DND-41 (cell line): ENCODE data around the gene PLAC1.
A peak's percentile ranks its signal among the peaks of the same experiment; 100 is the strongest.

Experiments used
- ATAC-seq: fragments of 200-7000 bp; cut with Tn5 transposase; 3 replicates; pipeline ENCODE4 v1.9.1; 2021; ENCODE audit warnings: low read depth; ENCODE audit not compliant: insufficient read depth
- DNase-seq: peaks from one replicate; pipeline ENCODE4 v3.0.0-alpha.2; 2020
- H2AFZ ChIP-seq: 2 replicates; pipeline ENCODE4 v1.6.0; 2012; ENCODE audit warnings: low read depth, low read length
- H3K27ac ChIP-seq: 2 replicates; pipeline ENCODE4 v1.5.1; 2012; ENCODE audit warnings: low read length, inconsistent platforms
- H3K27me3 ChIP-seq: fragments of 200-600 bp; sonication (generic); 2 replicates; pipeline ENCODE4 v1.6.0; 2012; ENCODE audit warnings: low read length, mild to moderate bottlenecking, inconsistent platforms; ENCODE audit not compliant: insufficient read depth, poor library complexity
- H3K36me3 ChIP-seq: 2 replicates; pipeline ENCODE4 v1.5.1; 2012; ENCODE audit warnings: low read length, inconsistent platforms; ENCODE audit not compliant: insufficient read depth
- H3K4me1 ChIP-seq: 2 replicates; pipeline ENCODE4 v1.5.1; 2012; ENCODE audit warnings: mild to moderate bottlenecking, low read length; ENCODE audit not compliant: insufficient read depth
- H3K4me2 ChIP-seq: 2 replicates; pipeline ENCODE4 v1.6.0; 2012; ENCODE audit warnings: mild to moderate bottlenecking, moderate library complexity, low read length, inconsistent platforms; ENCODE audit not compliant: insufficient read depth
- H3K4me3 ChIP-seq, 2 experiments: fragments of 200-600 bp in 1 of 2; shearing (Covaris generic) in 1 of 2; 2 replicates each; pipeline ENCODE4 v1.5.1; 2012 to 2016; ENCODE audit warnings: inconsistent platforms in 2 of 2, low read length in 2 of 2, mild to moderate bottlenecking in 2 of 2, low read depth in 1 of 2, moderate library complexity in 1 of 2
- H3K79me2 ChIP-seq: 2 replicates; pipeline ENCODE4 v1.6.0; 2012; ENCODE audit warnings: low read length, inconsistent platforms; ENCODE audit not compliant: insufficient read depth
- H3K9ac ChIP-seq: 2 replicates; pipeline ENCODE4 v1.6.0; 2012; ENCODE audit warnings: low read depth, mild to moderate bottlenecking, inconsistent platforms, low read length, moderate library complexity
- H3K9me3 ChIP-seq: 2 replicates; pipeline ENCODE4 v1.5.1; 2012; ENCODE audit warnings: low read length, moderate library complexity, mild to moderate bottlenecking, inconsistent platforms; ENCODE audit not compliant: insufficient read depth, severe bottlenecking
- H4K20me1 ChIP-seq: 2 replicates; pipeline ENCODE4 v1.6.0; 2012; ENCODE audit warnings: low read length; ENCODE audit not compliant: insufficient read depth
- CTCF ChIP-seq: IDR thresholded peaks from 2 replicates; pipeline ENCODE4 v1.5.1; 2012; ENCODE audit warnings: borderline replicate concordance, low read length, moderate library complexity, mild to moderate bottlenecking; ENCODE audit not compliant: poor library complexity, severe bottlenecking; ENCODE audit errors: extremely low read depth
- EZH2 ChIP-seq: IDR thresholded peaks from 3 replicates; pipeline ENCODE4 v1.6.1; 2012; ENCODE audit warnings: borderline replicate concordance, low read depth, mild to moderate bottlenecking, moderate library complexity, low read length, inconsistent platforms; ENCODE audit not compliant: severe bottlenecking

Gene PLAC1

DNA sequence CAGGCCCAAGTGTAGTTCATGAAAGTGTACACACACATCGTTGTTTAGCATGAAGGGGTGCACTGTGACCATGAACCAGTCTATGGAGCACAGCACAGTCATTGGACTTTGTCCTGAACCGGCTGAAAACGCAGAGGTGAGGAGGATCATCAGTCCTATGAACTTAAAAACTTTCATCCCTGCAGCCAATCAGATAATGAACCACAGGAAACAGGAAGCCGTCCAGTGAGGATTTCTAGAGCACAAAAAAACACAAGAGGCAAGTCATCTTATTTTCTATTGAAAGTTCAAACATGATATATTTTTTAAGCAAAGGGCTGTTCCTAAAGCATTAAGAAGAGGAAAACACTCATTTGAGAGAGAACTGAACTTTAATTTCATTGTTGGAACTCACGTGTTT, 91.8 kb downstream of the PLAC1 start:
- Histone ChIP-seq H3K4me3 (no peak overlapping the region), H3K27ac (no peak overlapping the region), H3K27me3 (no peaks in the 10 kb centered on the region), H3K79me2 (no peaks in the 10 kb centered on the region), H3K4me2 (no peak overlapping the region), H3K4me1 (peaks cover 8% of the 10 kb centered on the region), H3K9me3 (no peaks in the 10 kb centered on the region), H4K20me1 (no peaks in the 10 kb centered on the region), H3K36me3 (no peaks in the 10 kb centered on the region), H3K9ac (no peak overlapping the region), H2AFZ (peak overlapping the region; percentile 51)
- TF ChIP-seq CTCF = no peak
- no peak for DNase-seq
- ATAC-seq = no peak

GRCh38 chrX:134562002-134562401, 96.3 kb downstream of the PLAC1 start:
- H3K36me3 ChIP-seq = no peaks in the 10 kb centered on the region
- no peak overlapping the region for H3K4me3 ChIP-seq
- H3K27ac ChIP-seq = no peak overlapping the region
- TF ChIP-seq CTCF (no peak), EZH2 (no peak)
- H3K79me2 ChIP-seq = no peaks in the 10 kb centered on the region
- no peak for ATAC-seq
- H3K4me2 ChIP-seq = no peak overlapping the region
- no peak overlapping the region for H3K9ac ChIP-seq
- H3K4me1 ChIP-seq = peaks cover 8% of the 10 kb centered on the region
- no peaks in the 10 kb centered on the region for H4K20me1 ChIP-seq
- no peaks in the 10 kb centered on the region for H3K9me3 ChIP-seq
- DNase-seq = no peak
- H3K27me3 ChIP-seq = no peaks in the 10 kb centered on the region
- H2AFZ ChIP-seq = no peak overlapping the region

DNA sequence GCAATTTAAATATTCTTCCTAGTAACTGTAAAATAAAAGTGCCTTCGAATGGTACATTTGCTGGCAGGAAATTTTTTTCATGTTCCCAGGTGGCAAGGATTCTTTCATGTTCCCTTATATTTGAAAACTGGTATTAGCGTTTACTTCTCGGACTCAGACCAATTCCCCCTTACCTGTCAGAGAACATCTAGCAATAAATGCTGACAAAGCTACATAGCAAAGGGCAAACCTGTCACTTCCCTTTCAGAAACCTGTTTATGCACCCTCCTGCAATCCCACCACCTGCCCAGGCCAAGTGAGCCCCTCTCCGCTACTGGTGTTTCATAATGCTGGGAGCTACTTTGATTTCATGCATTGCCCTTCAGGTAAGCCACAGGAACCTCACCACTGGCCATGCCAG, 100.1 kb downstream of the PLAC1 start:
- H3K79me2 ChIP-seq = no peaks in the 10 kb centered on the region
- no peak overlapping the region for H3K27ac ChIP-seq
- H3K9me3 ChIP-seq = no peaks in the 10 kb centered on the region
- H3K4me3 ChIP-seq = no peak overlapping the region
- H4K20me1 ChIP-seq = no peaks in the 10 kb centered on the region
- H2AFZ ChIP-seq = no peak overlapping the region
- no peak overlapping the region for H3K9ac ChIP-seq
- no peaks in the 10 kb centered on the region for H3K27me3 ChIP-seq
- ATAC-seq (no peak), DNase-seq (no peak)
- no peaks in the 10 kb centered on the region for H3K36me3 ChIP-seq
- TF ChIP-seq EZH2 = no peak
- TF ChIP-seq CTCF = no peak
- H3K4me1 ChIP-seq = no peaks in the 10 kb centered on the region
- H3K4me2 ChIP-seq = no peak overlapping the region

GRCh38 chrX:134554291-134554690, 104.0 kb downstream of the PLAC1 start:
- Histone ChIP-seq H3K9ac (no peak overlapping the region), H3K4me2 (no peak overlapping the region), H3K79me2 (peaks cover 6% of the 10 kb centered on the region; the same call in 1 of the 2 replicates), H3K9me3 (no peaks in the 10 kb centered on the region), H2AFZ (no peak overlapping the region), H3K4me1 (peaks cover 19% of the 10 kb centered on the region), H4K20me1 (no peaks in the 10 kb centered on the region), H3K27ac (no peak overlapping the region), H3K36me3 (no peaks in the 10 kb centered on the region), H3K4me3 (no peak overlapping the region), H3K27me3 (no peaks in the 10 kb centered on the region)
- no peak for ATAC-seq
- DNase-seq = no peak
- TF ChIP-seq EZH2 (no peak), CTCF (no peak)
